ENCODE measurements around the gene LDLRAD4. TPM values are rescaled to one million over a fixed set of nuclear protein-coding genes. Genes with fewer than 3 reads are reported as not detected.

Gene LDLRAD4
- total RNA-seq, 2 experiments from 2014 or later: 37.3 to 38.5 TPM

DNA sequence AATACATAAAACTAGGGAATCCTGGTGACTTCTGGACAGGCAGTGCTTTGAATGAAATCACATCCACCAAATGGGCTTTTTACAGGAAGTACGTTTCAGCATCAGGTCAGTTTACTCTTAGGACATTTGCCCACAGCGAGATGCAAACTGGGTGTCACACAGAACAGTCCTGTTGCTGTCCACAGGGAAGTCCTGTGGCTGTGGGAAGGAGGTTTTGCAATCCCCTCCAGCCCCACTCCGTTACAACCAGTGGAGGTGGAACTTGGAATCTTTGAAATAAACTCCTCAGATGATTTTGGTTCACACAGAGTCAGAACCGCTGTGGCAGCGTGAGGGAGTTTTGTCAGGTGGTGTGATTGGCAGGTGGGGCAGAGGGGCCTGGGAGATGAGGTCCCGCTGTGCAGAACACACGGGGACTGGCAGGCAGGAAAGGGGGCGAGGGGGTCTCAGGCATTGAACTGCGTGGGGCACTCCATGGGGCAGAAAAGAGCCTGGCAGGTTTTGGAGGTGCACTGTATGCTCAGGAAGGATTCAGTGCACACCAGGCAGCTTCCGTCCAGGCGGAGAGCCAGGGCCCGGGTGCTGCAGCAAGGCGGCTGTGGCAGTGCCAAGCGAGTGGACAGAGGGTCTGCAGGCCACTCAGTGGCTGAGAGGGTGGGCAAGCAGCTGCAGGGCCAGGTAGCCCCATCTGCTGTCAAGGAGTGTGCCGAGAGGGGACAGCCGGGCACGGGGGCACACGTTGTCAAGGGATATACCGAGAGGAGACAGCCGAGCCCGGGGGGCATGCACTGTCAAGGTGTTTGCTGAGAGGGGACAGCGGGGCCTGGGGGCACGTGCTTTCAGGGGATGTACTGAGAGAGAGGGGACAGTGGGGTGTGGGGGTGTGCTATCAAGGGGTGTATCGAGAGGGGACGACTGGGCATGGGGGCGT lies 148.7 kb downstream of the LDLRAD4 start:
- DNase-seq: no peak
- no peak for TF ChIP-seq CTCF (IDR thresholded peaks at IDR 0.05)
- intact Hi-C loops (cut with micrococcal nuclease): no loop called here
- H3K27me3 Mint-ChIP-seq: no peaks in the 10 kb centered on the region
- no peak for ATAC-seq
- ChIA-PET POLR2A (no interaction called here), CTCF (interaction anchor here (1.2 to 1.7 kb wide), 2 partner anchors 14 to 78 kb away, joined by 4 read pairs; no protein-coding TSS in a partner anchor)
- no peaks in the 10 kb centered on the region for H3K9me3 Mint-ChIP-seq
- peak overlapping the region; percentile 25 for H3K27ac Mint-ChIP-seq
- H3K4me1 Mint-ChIP-seq (ENCODE audit: low read depth): peaks cover 44% of the 10 kb centered on the region
- no peak overlapping the region for H3K4me3 Mint-ChIP-seq
- no peaks in the 10 kb centered on the region for H3K36me3 Mint-ChIP-seq (ENCODE audit: low read depth)

DNA sequence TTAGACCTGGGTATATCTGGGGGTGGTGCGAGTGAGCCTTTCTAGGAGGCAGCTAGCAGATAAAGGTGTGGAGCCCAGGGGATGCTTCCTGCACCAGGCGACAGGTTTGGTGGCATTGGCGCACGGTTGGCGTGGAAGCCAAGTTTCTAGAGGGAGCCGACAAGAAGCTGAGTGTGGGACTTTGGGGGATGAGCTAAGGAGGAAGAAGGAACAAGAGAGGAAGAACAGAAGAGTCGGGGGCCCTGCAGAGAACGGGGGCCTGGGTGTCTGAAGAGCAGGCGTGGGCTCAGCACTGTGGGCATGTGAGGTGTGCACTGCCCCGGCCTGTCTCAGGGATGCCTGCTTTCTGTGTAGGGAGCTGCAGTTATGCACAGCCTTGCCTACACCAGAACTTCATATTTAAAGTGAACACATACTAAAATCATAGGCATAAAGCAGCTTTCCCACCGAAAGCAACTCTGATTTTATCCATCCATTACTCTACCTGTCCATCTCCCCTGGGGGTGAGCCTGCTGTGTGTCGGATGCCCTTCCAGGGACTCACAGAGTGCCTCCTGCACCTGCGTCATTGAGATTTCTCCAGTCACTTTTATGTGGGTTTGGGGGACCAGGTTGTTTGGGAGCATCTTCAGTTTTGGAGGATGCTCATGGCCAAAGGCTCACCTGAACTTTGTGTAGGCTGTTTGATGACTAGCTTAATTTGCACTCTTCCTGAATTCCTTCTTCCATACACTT lies 149.7 kb downstream of the LDLRAD4 start:
- ChIA-PET POLR2A (no interaction called here), CTCF (interaction anchor here (0.7 to 1.7 kb wide), 4 partner anchors 9 to 209 kb away, joined by 3 to 5 read pairs (median 4); no protein-coding TSS in a partner anchor)
- Mint-ChIP-seq H3K27ac (no peak overlapping the region), H3K9me3 (no peaks in the 10 kb centered on the region), H3K4me1 (ENCODE audit: low read depth) (peaks cover 51% of the 10 kb centered on the region), H3K4me3 (no peak overlapping the region), H3K27me3 (no peaks in the 10 kb centered on the region), H3K36me3 (ENCODE audit: low read depth) (no peaks in the 10 kb centered on the region)
- ATAC-seq: no peak
- intact Hi-C loops (cut with micrococcal nuclease): no loop called here
- no peak for DNase-seq
- TF ChIP-seq CTCF (IDR thresholded peaks at IDR 0.05): no peak

GRCh38 chr18:13369353-13369752 lies 150.8 kb downstream of the LDLRAD4 start:
- intact Hi-C loops (cut with micrococcal nuclease): no loop called here
- Mint-ChIP-seq H3K4me1 (ENCODE audit: low read depth) (peaks cover 59% of the 10 kb centered on the region), H3K9me3 (no peaks in the 10 kb centered on the region), H3K27ac (no peak overlapping the region), H3K27me3 (no peaks in the 10 kb centered on the region), H3K4me3 (no peak overlapping the region), H3K36me3 (ENCODE audit: low read depth) (no peaks in the 10 kb centered on the region)
- no peak for DNase-seq
- no peak for TF ChIP-seq CTCF (IDR thresholded peaks at IDR 0.05)
- peak; percentile 18 for ATAC-seq
- ChIA-PET CTCF (interaction anchor here (1.3 to 1.7 kb wide), 2 partner anchors 16 to 210 kb away, joined by 3 to 4 read pairs; no protein-coding TSS in a partner anchor), POLR2A (no interaction called here)

- no peak for DNase-seq
- TF ChIP-seq CTCF (IDR thresholded peaks at IDR 0.05): no peak
- Mint-ChIP-seq H3K9me3 (no peaks in the 10 kb centered on the region), H3K27ac (no peak overlapping the region), H3K4me3 (no peak overlapping the region), H3K4me1 (ENCODE audit: low read depth) (peaks cover 64% of the 10 kb centered on the region), H3K27me3 (no peaks in the 10 kb centered on the region), H3K36me3 (ENCODE audit: low read depth) (no peaks in the 10 kb centered on the region)
- POLR2A ChIA-PET: no interaction called here
- ATAC-seq: peak; percentile 53
- intact Hi-C loops (cut with micrococcal nuclease): no loop called here
- CTCF ChIA-PET: no interaction called here
Measured at GRCh38 chr18:13369756-13370510, 151.4 kb downstream of the LDLRAD4 start.
